PC-3 (cell line): ENCODE data around the gene C8B. TPM values are rescaled to one million over a fixed set of nuclear protein-coding genes. Genes with fewer than 3 reads are reported as not detected.

Experiments used
- ATAC-seq: fragments of 200-7000 bp; cut with Tn5 transposase; 2 replicates; pipeline ENCODE4 v1.9.1; 2020; ENCODE audit warnings: mild to moderate bottlenecking, moderate library complexity
- BruUV-seq: library from RNA; stranded (reverse); fragments of 400-500 nt; replicated peaks from 2 replicates; lab custom pipeline; 2021; lab: Mats Ljungman, UMichigan
- CTCF ChIA-PET: fragments of 300-600 bp; sonication (Branson Sonifier 250); formaldehyde crosslinking; loops from one replicate; lab custom pipeline; 2022; ENCODE audit warnings: antibody characterized with exemption; lab: Charles Lee
- POLR2A ChIA-PET: fragments of 300-600 bp; sonication (Branson Sonifier 250); formaldehyde crosslinking; loops from one replicate; lab custom pipeline; 2022; ENCODE audit warnings: antibody characterized with exemption; ENCODE audit not compliant: unreplicated experiment; lab: Charles Lee
- DNase-seq: peaks from one replicate; pipeline ENCODE4 v3.0.0-alpha.2; 2015
- H2AFZ ChIP-seq: fragments of 300-600 bp; sonication (generic); 2 replicates; pipeline ENCODE4 v1.6.0; 2016; ENCODE audit warnings: antibody characterized with exemption, low read length
- H3F3A ChIP-seq: fragments of 300-600 bp; sonication (generic); one replicate; pipeline ENCODE4 v1.6.0; 2017; ENCODE audit warnings: antibody characterized with exemption, low read length, control low read depth, mild to moderate bottlenecking; ENCODE audit not compliant: unreplicated experiment
- H3K27ac ChIP-seq: fragments of 300-600 bp; sonication (generic); 2 replicates; pipeline ENCODE4 v1.5.1; 2016; ENCODE audit warnings: mild to moderate bottlenecking, low read length
- H3K27me3 ChIP-seq: fragments of 300-600 bp; sonication (generic); 2 replicates; pipeline ENCODE4 v1.6.1; 2016; ENCODE audit warnings: low read length, mixed read lengths
- H3K36me3 ChIP-seq: fragments of 300-600 bp; sonication (generic); 2 replicates; pipeline ENCODE4 v1.6.1; 2016; ENCODE audit warnings: low read depth, mixed run types, low read length, mixed read lengths
- H3K4me1 ChIP-seq: fragments of 300-600 bp; sonication (generic); 2 replicates; pipeline ENCODE4 v1.5.1; 2016; ENCODE audit warnings: low read length; ENCODE audit not compliant: insufficient read depth
- H3K4me2 ChIP-seq: fragments of 300-600 bp; sonication (generic); 2 replicates; pipeline ENCODE4 v1.6.0; 2016; ENCODE audit warnings: low read length
- H3K4me3 ChIP-seq: fragments of 300-600 bp; sonication (generic); 2 replicates; pipeline ENCODE4 v1.5.1; 2016; ENCODE audit warnings: mild to moderate bottlenecking, low read length, mixed read lengths
- H3K79me2 ChIP-seq: fragments of 300-600 bp; sonication (generic); 2 replicates; pipeline ENCODE4 v1.6.1; 2017; ENCODE audit warnings: low read length, mixed read lengths
- H3K9ac ChIP-seq: fragments of 300-600 bp; sonication (generic); 2 replicates; pipeline ENCODE4 v1.6.0; 2016; ENCODE audit warnings: mild to moderate bottlenecking, low read length
- H3K9me2 ChIP-seq: fragments of 300-600 bp; sonication (generic); replicated peaks from 2 replicates; pipeline ENCODE4 v1.6.1; 2016; ENCODE audit warnings: mixed run types, low read length, mixed read lengths
- H3K9me3 ChIP-seq: fragments of 300-600 bp; sonication (generic); 2 replicates; pipeline ENCODE4 v1.6.1; 2016; ENCODE audit warnings: low read length, mixed read lengths
- H4K20me1 ChIP-seq: fragments of 300-600 bp; sonication (generic); 2 replicates; pipeline ENCODE4 v1.6.1; 2016; ENCODE audit warnings: low read length, mixed read lengths
- EZH2 ChIP-seq: fragments of 300-600 bp; sonication (generic); IDR thresholded peaks from one replicate; pipeline ENCODE4 v1.6.1; 2017; ENCODE audit warnings: antibody characterized with exemption, mild to moderate bottlenecking, low read length; ENCODE audit not compliant: unreplicated experiment
- EZH2phosphoT487 ChIP-seq: fragments of 300-600 bp; sonication (generic); IDR thresholded peaks from 2 replicates; pipeline ENCODE4 v1.6.1; 2018; ENCODE audit warnings: mild to moderate bottlenecking, antibody characterized with exemption, low read length, borderline replicate concordance
- intact Hi-C: fragments of 100-400 bp; cut with micrococcal nuclease; formaldehyde crosslinking; loops from 2 replicates; pipeline ENCODE4 v1.9.0; 2023
- total RNA-seq: library from RNA; depleted of rRNA; stranded (reverse); fragments of >200 nt; gene quantifications from 2 replicates; pipeline ENCODE4 v1.2.3, GENCODE V29; 2014
- TF ChIP-seq, protein P1 (sequence below): fragments of 300-600 bp; sonication (generic); conservative IDR thresholded peaks from 2 replicates; pipeline ENCODE4 v1.5.1; 2017; ENCODE audit warnings: antibody characterized with exemption, low read depth, mild to moderate bottlenecking, low read length

Gene C8B
- total RNA-seq, 1 experiment from 2014 or later = not detected

DNA sequence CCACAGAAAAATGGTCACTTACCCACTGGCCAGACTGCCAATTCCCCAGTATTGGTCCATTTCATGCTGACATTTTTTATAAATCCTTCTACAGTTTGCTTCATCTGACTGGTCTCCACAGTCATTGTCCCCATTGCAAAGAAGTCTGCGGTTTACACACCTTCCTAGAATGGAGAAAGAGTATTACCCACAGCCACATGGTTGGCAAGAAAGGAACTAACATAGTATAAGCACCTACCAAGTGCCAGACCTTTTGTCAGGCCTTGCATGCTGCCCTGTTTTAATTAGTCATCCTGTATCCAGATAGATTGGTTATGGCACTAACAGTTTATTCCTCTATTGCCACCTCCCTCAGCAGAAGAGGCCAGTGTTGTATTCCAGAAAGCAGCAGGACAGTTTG, 11.2 kb downstream of the C8B start:
- Histone ChIP-seq H3K9ac (no peak overlapping the region), H3K9me3 (no peaks in the 10 kb centered on the region), H3F3A (no peaks in the 10 kb centered on the region), H3K4me3 (no peak overlapping the region), H3K4me2 (no peak overlapping the region), H3K4me1 (no peaks in the 10 kb centered on the region), H3K9me2 (no peaks in the 10 kb centered on the region), H3K36me3 (no peaks in the 10 kb centered on the region), H3K27ac (no peak overlapping the region), H3K27me3 (peaks cover 24% of the 10 kb centered on the region; the same call in 1 of the 2 replicates), H2AFZ (no peak overlapping the region), H3K79me2 (no peaks in the 10 kb centered on the region), H4K20me1 (no peaks in the 10 kb centered on the region)
- ChIA-PET POLR2A (no interaction called here), CTCF (no interaction called here)
- ATAC-seq = no peak
- DNase-seq = no peak
- intact Hi-C loops = no loop called here
- no peak for TF ChIP-seq EZH2phosphoT487
- TF ChIP-seq, protein P1, sequence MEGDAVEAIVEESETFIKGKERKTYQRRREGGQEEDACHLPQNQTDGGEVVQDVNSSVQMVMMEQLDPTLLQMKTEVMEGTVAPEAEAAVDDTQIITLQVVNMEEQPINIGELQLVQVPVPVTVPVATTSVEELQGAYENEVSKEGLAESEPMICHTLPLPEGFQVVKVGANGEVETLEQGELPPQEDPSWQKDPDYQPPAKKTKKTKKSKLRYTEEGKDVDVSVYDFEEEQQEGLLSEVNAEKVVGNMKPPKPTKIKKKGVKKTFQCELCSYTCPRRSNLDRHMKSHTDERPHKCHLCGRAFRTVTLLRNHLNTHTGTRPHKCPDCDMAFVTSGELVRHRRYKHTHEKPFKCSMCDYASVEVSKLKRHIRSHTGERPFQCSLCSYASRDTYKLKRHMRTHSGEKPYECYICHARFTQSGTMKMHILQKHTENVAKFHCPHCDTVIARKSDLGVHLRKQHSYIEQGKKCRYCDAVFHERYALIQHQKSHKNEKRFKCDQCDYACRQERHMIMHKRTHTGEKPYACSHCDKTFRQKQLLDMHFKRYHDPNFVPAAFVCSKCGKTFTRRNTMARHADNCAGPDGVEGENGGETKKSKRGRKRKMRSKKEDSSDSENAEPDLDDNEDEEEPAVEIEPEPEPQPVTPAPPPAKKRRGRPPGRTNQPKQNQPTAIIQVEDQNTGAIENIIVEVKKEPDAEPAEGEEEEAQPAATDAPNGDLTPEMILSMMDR = no peak
- TF ChIP-seq EZH2 = no peak
- BruUV-seq = no TSS peak

DNA sequence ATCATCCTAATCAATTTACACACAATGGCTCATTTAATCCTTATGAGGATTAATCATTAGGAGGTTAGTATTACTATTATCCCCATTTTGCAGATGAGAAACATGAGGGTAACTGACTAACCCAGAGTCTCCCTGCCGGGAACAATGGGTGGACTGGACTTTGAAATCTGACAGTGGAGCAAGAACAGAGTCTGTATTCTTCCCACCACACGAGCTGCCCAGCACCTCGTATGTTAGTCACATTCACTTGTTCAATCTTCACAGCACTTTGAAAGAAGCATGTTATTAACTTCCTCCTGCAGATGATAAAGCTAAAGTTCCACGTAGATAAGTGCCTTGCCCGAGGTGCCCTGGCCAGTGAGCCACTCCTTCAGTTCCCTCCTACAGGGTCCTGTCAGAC, 12.4 kb downstream of the C8B start:
- ChIA-PET CTCF (no interaction called here), POLR2A (no interaction called here)
- Histone ChIP-seq H3K36me3 (no peaks in the 10 kb centered on the region), H3K9me2 (no peaks in the 10 kb centered on the region), H3K4me2 (no peak overlapping the region), H2AFZ (no peak overlapping the region), H3K4me3 (no peak overlapping the region), H3K27me3 (peaks cover 17% of the 10 kb centered on the region; the same call in 1 of the 2 replicates), H4K20me1 (no peaks in the 10 kb centered on the region), H3K4me1 (no peaks in the 10 kb centered on the region), H3K79me2 (no peaks in the 10 kb centered on the region), H3F3A (no peaks in the 10 kb centered on the region), H3K9ac (no peak overlapping the region), H3K9me3 (no peaks in the 10 kb centered on the region), H3K27ac (no peak overlapping the region)
- intact Hi-C loops = no loop called here
- no TSS peak for BruUV-seq
- no peak for TF ChIP-seq EZH2
- TF ChIP-seq, protein P1 = no peak
- no peak for TF ChIP-seq EZH2phosphoT487
- DNase-seq (no peak), ATAC-seq (no peak)

- CTCF ChIA-PET = no interaction called here
- Histone ChIP-seq H3F3A (no peaks in the 10 kb centered on the region), H3K4me3 (no peak overlapping the region), H4K20me1 (no peaks in the 10 kb centered on the region), H2AFZ (no peak overlapping the region), H3K36me3 (no peaks in the 10 kb centered on the region), H3K9me3 (no peaks in the 10 kb centered on the region), H3K27ac (no peak overlapping the region), H3K9ac (no peak overlapping the region), H3K27me3 (peaks cover 12% of the 10 kb centered on the region; the same call in 1 of the 2 replicates), H3K9me2 (no peaks in the 10 kb centered on the region), H3K4me2 (no peak overlapping the region), H3K79me2 (no peaks in the 10 kb centered on the region), H3K4me1 (no peaks in the 10 kb centered on the region)
- DNase-seq (no peak), ATAC-seq (no peak)
- BruUV-seq = no TSS peak
- intact Hi-C loops = no loop called here
- TF ChIP-seq EZH2phosphoT487 = no peak
- TF ChIP-seq, protein P1 = no peak
- POLR2A ChIA-PET = no interaction called here
Observed at GRCh38 chr1:56952501-56952900, 13.3 kb downstream of the C8B start.
